HepG2 (cell line): ENCODE measurements around the gene EXOSC7. TPM values are rescaled to one million over a fixed set of nuclear protein-coding genes. Genes with fewer than 3 reads are reported as not detected.

Experiments
- ATAC-seq: fragments of 200-7000 bp; cut with Tn5 transposase; 3 replicates; pipeline ENCODE4 v1.9.1; 2020; ENCODE audit warnings: mild to moderate bottlenecking, moderate library complexity
- BruUV-seq: library from RNA; stranded (reverse); fragments of 400-500 nt; replicated peaks from 2 replicates; lab custom pipeline; 2021; lab: Mats Ljungman, UMichigan
- CTCF ChIA-PET: fragments of 300-600 bp; formaldehyde crosslinking; extraction: SDS; loops from one replicate; lab custom pipeline; 2021; ENCODE audit warnings: low total read pairs, inconsistent platforms, low intra/inter-chr PET ratio; lab: Yijun Ruan, JAX
- POLR2A ChIA-PET: fragments of 350-600 bp; sonication (Branson Sonifier 250); formaldehyde crosslinking; loops from one replicate; lab custom pipeline; 2020; ENCODE audit warnings: antibody characterized with exemption, inconsistent platforms; lab: Yijun Ruan, JAX
- DNase-seq: peaks from one replicate; pipeline ENCODE4 v3.0.0-alpha.2; 2015; ENCODE audit warnings: low spot score
- FAIRE-seq: peaks from 3 replicates; lab custom pipeline; 2011; peaks lifted over from hg19 to GRCh38; lab: Jason Lieb, UNC
- H2AFZ ChIP-seq: one replicate; pipeline ENCODE4 v1.6.1; 2011; ENCODE audit warnings: low read length, inconsistent platforms
- H3K27ac ChIP-seq: fragments of 300-600 bp; 3 replicates; pipeline ENCODE4 v1.8.0; 2011; ENCODE audit warnings: mixed run types, mild to moderate bottlenecking, mixed read lengths, low read length, inconsistent platforms; ENCODE audit not compliant: insufficient read depth; ENCODE audit errors: extremely low read length
- H3K27me3 ChIP-seq, 2 experiments: fragments of 200-600 bp in 1 of 2; 2 replicates in 1 of 2; 3 replicates in 1 of 2; pipeline versions ENCODE4 v1.6.0 to v1.8.0; 2011; ENCODE audit warnings: low read length in 2 of 2, mild to moderate bottlenecking in 2 of 2, moderate library complexity in 2 of 2, inconsistent platforms in 1 of 2; ENCODE audit not compliant: insufficient read depth in 2 of 2, control insufficient read depth in 1 of 2
- H3K36me3 ChIP-seq, 2 experiments: fragments of 200-600 bp in 1 of 2; replicated peaks in 1 of 2; 2 replicates in 1 of 2; 3 replicates in 1 of 2; pipeline versions ENCODE4 v1.5.1 to v1.8.0; 2011; ENCODE audit warnings: low read length in 2 of 2, inconsistent platforms in 1 of 2; ENCODE audit not compliant: insufficient read depth in 2 of 2, control insufficient read depth in 1 of 2
- H3K4me1 ChIP-seq: 2 replicates; pipeline ENCODE4 v1.5.1; 2012; ENCODE audit warnings: low read length, inconsistent platforms; ENCODE audit not compliant: insufficient read depth
- H3K4me2 ChIP-seq: 2 replicates; pipeline ENCODE4 v1.6.0; 2011; ENCODE audit warnings: low read depth, low read length, inconsistent platforms
- H3K4me3 ChIP-seq, 3 experiments: fragments of 200-600 bp in 1 of 3; sonication (generic), shearing (Covaris generic) in 1 of 3; replicated peaks in 1 of 3; 2 replicates each; pipeline ENCODE4 v1.5.1; 2011 to 2016; ENCODE audit warnings: low read length in 3 of 3, inconsistent platforms in 2 of 3, low read depth in 2 of 3, mild to moderate bottlenecking in 2 of 3, control low read depth in 1 of 3, mixed read lengths in 1 of 3; ENCODE audit not compliant: insufficient read depth in 1 of 3
- H3K79me2 ChIP-seq: one replicate; pipeline ENCODE4 v1.6.1; 2011; ENCODE audit warnings: low read length, inconsistent platforms; ENCODE audit not compliant: insufficient read depth
- H3K9ac ChIP-seq: 2 replicates; pipeline ENCODE4 v1.6.0; 2011; ENCODE audit warnings: mild to moderate bottlenecking, low read depth, low read length, inconsistent platforms; ENCODE audit not compliant: insufficient read depth
- H3K9me3 ChIP-seq: 2 replicates; pipeline ENCODE4 v1.5.1; 2012; ENCODE audit warnings: mild to moderate bottlenecking, low read length
- H4K20me1 ChIP-seq: 2 replicates; pipeline ENCODE4 v1.6.0; 2011; ENCODE audit warnings: inconsistent platforms, mild to moderate bottlenecking, low read length, moderate library complexity; ENCODE audit not compliant: insufficient read depth
- ASH2L ChIP-seq: fragments of 300-600, 200-600 bp; sonication (generic); IDR thresholded peaks from 2 replicates; pipeline ENCODE4 v1.7.0; 2017; ENCODE audit warnings: low read depth, mild to moderate bottlenecking, moderate library complexity, mixed read lengths, low read length; ENCODE audit not compliant: insufficient read length
- KAT2B ChIP-seq: fragments of 150-350 bp; IDR thresholded peaks from 2 replicates; pipeline ENCODE4 v1.6.1; 2014; ENCODE audit warnings: low read depth, low read length, borderline replicate concordance
- KLF9 ChIP-seq: IDR thresholded peaks from 2 replicates; pipeline ENCODE4 v1.6.1; 2016; ENCODE audit warnings: low read depth
- MZF1 ChIP-seq: sonication (generic); formaldehyde crosslinking; IDR thresholded peaks from 2 replicates; pipeline ENCODE4 v1.8.1; 2023; ENCODE audit warnings: mild to moderate bottlenecking, missing genetic modification reagents, borderline replicate concordance
- NR2C2 ChIP-seq: sonication (generic); formaldehyde crosslinking; IDR thresholded peaks from 2 replicates; pipeline ENCODE4 v1.4.0; 2020; ENCODE audit warnings: missing genetic modification reagents, mild to moderate bottlenecking, moderate library complexity, borderline replicate concordance
- POLR2AphosphoS5 ChIP-seq: IDR thresholded peaks from 2 replicates; pipeline ENCODE4 v1.6.1; 2012; ENCODE audit warnings: low read depth, low read length
- PPARG ChIP-seq: conservative IDR thresholded peaks from 2 replicates; pipeline ENCODE4 v1.6.1; 2016; ENCODE audit warnings: missing biosample characterization, missing genetic modification reagents
- REST ChIP-seq, 2 experiments: IDR thresholded peaks; 2 replicates each; pipeline ENCODE4 v1.6.1; 2011 to 2012; ENCODE audit warnings: low read length in 2 of 2, borderline replicate concordance in 1 of 2, low read depth in 1 of 2, mild to moderate bottlenecking in 1 of 2, moderate library complexity in 1 of 2
- SIX4 ChIP-seq: sonication (generic); formaldehyde crosslinking; IDR thresholded peaks from 2 replicates; pipeline ENCODE4 v1.4.0; 2020; ENCODE audit warnings: missing genetic modification reagents
- SMAD1 ChIP-seq: sonication (generic); formaldehyde crosslinking; IDR thresholded peaks from 2 replicates; pipeline ENCODE4 v1.4.0; 2020; ENCODE audit warnings: missing genetic modification reagents, low read depth, mild to moderate bottlenecking, borderline replicate concordance
- SP4 ChIP-seq: sonication (generic); formaldehyde crosslinking; IDR thresholded peaks from 2 replicates; pipeline ENCODE4 v1.8.1; 2023; ENCODE audit warnings: mild to moderate bottlenecking, missing genetic modification reagents
- SRSF1 ChIP-seq: fragments of 200-400 bp; formaldehyde crosslinking; optimal IDR thresholded peaks from 2 replicates; pipeline ENCODE3; 2017; ENCODE audit warnings: mild to moderate bottlenecking, low read depth, low read length, moderate library complexity
- ZEB1 ChIP-seq: IDR thresholded peaks from 2 replicates; pipeline ENCODE4 v1.6.1; 2012; ENCODE audit warnings: mild to moderate bottlenecking, low read depth, inconsistent platforms; ENCODE audit not compliant: insufficient replicate concordance
- ZNF367 ChIP-seq: sonication (generic); formaldehyde crosslinking; IDR thresholded peaks from 2 replicates; pipeline ENCODE4 v1.4.0; 2020; ENCODE audit warnings: missing genetic modification reagents, borderline replicate concordance
- ZSCAN31 ChIP-seq: sonication (generic); formaldehyde crosslinking; IDR thresholded peaks from 2 replicates; pipeline ENCODE4 v1.5.0; 2020; ENCODE audit warnings: low read depth, mild to moderate bottlenecking, missing genetic modification reagents
- WGBS: methylation state at CpG from one replicate; pipeline ENCODE4 v1.1.6; 2017; ENCODE audit warnings: low lambda C conversion rate; 5-methylcytosine and 5-hydroxymethylcytosine counted together
- in situ Hi-C: cut with HindIII; loops from 2 replicates; pipeline ENCODE4 v1.10.0; 2017; ENCODE audit warnings: low pct_unique_long_range_greater_than_20kb; ENCODE audit not compliant: extremely low pct_ligation_motif_present
- intact Hi-C: fragments of 100-400 bp; cut with micrococcal nuclease; formaldehyde crosslinking; loops from one replicate; pipeline ENCODE4 v1.10.0; 2022; ENCODE audit not compliant: unreplicated experiment
- polyA plus RNA-seq, 8 experiments: library from polyadenylated mRNA; depleted of rRNA in 3 of 8; stranded (reverse) in 7 of 8; unstranded in 1 of 8; fragments of >200 nt; fragmentation: Illumina TruSeq in 4 of 8; extraction: Trizol in 4 of 8; gene quantifications; 2 replicates each; pipeline versions ENCODE4 v1.2.1 to v1.2.3, GENCODE V29; 2011 to 2016; ENCODE audit warnings: low read depth in 4 of 8, missing spikeins in 1 of 8, mixed read lengths in 1 of 8; ENCODE audit not compliant: insufficient read depth in 1 of 8
- total RNA-seq, 5 experiments: library from RNA; depleted of rRNA; stranded (reverse); fragments of >200 nt; fragmentation: Illumina TruSeq; extraction: Trizol; gene quantifications; 2 replicates each; pipeline ENCODE4 v1.2.3, GENCODE V29; 2016; ENCODE audit warnings: low read depth in 1 of 5
- TF ChIP-seq, protein P1 (sequence below): sonication (generic); formaldehyde crosslinking; IDR thresholded peaks from 2 replicates; pipeline ENCODE4 v1.4.0; 2020; ENCODE audit warnings: missing genetic modification reagents
- TF ChIP-seq, protein P2 (sequence below): IDR thresholded peaks from 2 replicates; pipeline ENCODE4 v1.6.1; 2016; ENCODE audit warnings: missing compliant biosample characterization, missing genetic modification reagents, borderline replicate concordance

EXOSC7 gene
- total and polyA plus RNA-seq, 2 of the 13 experiments (the other 11 are each of a cell fraction or from before 2014, with no cell fraction given) = 68.3 to 74.7 TPM

DNA sequence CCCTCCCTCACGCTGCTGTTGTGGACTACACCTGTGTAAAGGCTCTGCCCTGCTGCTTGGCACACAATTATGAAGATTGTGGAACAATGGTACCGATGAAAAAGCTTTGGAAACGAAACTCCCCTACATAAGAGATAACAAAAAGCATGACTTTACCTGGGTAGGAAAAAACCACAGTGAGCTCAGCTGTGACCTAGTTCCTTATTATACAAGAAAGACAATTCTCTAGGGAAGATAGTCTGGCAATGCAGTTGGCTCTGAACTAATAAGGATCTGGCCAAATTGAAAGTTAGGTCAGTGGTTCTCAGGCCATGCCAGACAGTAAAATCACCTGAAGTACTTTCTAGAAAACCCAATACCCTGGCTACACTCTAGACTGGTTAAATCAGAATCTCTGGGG is 66.1 kb downstream of the EXOSC7 start:
- DNase-seq (no peak), ATAC-seq (no peak), FAIRE-seq (no peak)
- Histone ChIP-seq H3K9me3 (no peaks in the 10 kb centered on the region), H3K4me2 (no peak overlapping the region), H3K9ac (no peak overlapping the region), H4K20me1 (no peaks in the 10 kb centered on the region), H3K27me3 (peaks cover 0 to 4% of the 10 kb centered on the region in 2 experiments; a peak in 2 of 5 replicates), H3K4me3 (no peak overlapping the region), H3K79me2 (no peaks in the 10 kb centered on the region), H2AFZ (no peak overlapping the region), H3K36me3 (no peaks in the 10 kb centered on the region), H3K27ac (no peak overlapping the region), H3K4me1 (no peaks in the 10 kb centered on the region)
- intact Hi-C loops = loop anchor here (5.0 kb wide), 1 partner anchor 130 kb away; no protein-coding TSS in a partner anchor
- BruUV-seq = no TSS peak
- in situ Hi-C loops = loop anchor here (25.0 kb wide), 1 partner anchor 445 kb away; no protein-coding TSS in a partner anchor
- CTCF ChIA-PET = interaction anchor here (3.7 kb wide), 1 partner anchor 169 kb away, joined by 37 read pairs; no protein-coding TSS in a partner anchor
- POLR2A ChIA-PET = no interaction called here
- WGBS = 2% methylated on average over 3 of the region's 3 CpGs
- TF ChIP-seq, protein P1, sequence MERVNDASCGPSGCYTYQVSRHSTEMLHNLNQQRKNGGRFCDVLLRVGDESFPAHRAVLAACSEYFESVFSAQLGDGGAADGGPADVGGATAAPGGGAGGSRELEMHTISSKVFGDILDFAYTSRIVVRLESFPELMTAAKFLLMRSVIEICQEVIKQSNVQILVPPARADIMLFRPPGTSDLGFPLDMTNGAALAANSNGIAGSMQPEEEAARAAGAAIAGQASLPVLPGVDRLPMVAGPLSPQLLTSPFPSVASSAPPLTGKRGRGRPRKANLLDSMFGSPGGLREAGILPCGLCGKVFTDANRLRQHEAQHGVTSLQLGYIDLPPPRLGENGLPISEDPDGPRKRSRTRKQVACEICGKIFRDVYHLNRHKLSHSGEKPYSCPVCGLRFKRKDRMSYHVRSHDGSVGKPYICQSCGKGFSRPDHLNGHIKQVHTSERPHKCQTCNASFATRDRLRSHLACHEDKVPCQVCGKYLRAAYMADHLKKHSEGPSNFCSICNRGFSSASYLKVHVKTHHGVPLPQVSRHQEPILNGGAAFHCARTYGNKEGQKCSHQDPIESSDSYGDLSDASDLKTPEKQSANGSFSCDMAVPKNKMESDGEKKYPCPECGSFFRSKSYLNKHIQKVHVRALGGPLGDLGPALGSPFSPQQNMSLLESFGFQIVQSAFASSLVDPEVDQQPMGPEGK (CRISPR knock-in tag) = no peak
- TF ChIP-seq ZEB1 (no peak), NR2C2 (no peak), ZSCAN31 (CRISPR knock-in tag) (no peak), KLF9 (CRISPR knock-in tag) (no peak), ZNF367 (CRISPR knock-in tag) (no peak), SRSF1 (no peak), REST (IDR thresholded peaks at IDR 0.05; ENCODE audit: borderline replicate concordance in 1 of 2, low read depth in 1 of 2, low read length in 2 of 2) (no peak), POLR2AphosphoS5 (no peak), KAT2B (no peak), PPARG (CRISPR knock-in tag) (no peak), ASH2L (no peak), SMAD1 (CRISPR knock-in tag) (no peak), SIX4 (no peak), MZF1 (CRISPR knock-in tag) (no peak), SP4 (CRISPR knock-in tag) (no peak)
- TF ChIP-seq, protein P2, sequence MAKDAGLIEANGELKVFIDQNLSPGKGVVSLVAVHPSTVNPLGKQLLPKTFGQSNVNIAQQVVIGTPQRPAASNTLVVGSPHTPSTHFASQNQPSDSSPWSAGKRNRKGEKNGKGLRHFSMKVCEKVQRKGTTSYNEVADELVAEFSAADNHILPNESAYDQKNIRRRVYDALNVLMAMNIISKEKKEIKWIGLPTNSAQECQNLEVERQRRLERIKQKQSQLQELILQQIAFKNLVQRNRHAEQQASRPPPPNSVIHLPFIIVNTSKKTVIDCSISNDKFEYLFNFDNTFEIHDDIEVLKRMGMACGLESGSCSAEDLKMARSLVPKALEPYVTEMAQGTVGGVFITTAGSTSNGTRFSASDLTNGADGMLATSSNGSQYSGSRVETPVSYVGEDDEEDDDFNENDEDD (CRISPR knock-in tag) = no peak
